ENCODE results near the gene GLI3. TPM values are rescaled to one million over a fixed set of nuclear protein-coding genes. Genes with fewer than 3 reads are reported as not detected.

GLI3 gene
- total and polyA plus RNA-seq, 2 experiments from 2014 or later = 4.0 to 5.2 TPM

DNA sequence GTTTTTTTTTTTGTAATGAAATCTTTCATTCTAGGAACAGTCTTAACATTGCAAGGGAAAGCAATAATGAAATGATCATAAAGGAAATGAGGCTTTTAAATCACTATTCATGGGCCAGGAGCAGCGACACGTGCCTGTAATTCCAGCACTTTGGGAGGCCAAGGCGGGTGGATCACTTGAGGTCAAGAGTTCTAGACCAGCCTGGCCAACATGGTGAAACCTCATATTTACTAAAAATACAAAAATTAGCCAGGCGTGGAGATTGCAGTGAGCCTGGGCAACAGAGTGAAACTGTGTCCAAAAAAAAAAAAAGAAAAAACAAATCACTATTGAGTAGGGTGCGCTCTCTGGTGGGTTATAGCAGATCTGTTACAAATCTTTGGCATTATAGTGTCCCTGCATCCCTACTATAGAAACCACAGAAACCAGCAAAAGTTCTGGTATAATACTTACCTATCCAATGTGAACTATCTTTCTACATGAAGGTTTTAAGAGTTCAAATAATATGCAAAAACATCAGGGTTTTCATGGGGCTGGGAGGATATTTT is 72.1 kb downstream of the GLI3 start:
- H2AFZ ChIP-seq = no peak overlapping the region
- peaks cover 12% of the 10 kb centered on the region for H3K4me1 ChIP-seq (ENCODE audit: insufficient read depth)
- DNase-seq = no peak
- WGBS, 2 experiments (ENCODE audit: low coverage in 1 of 2, low lambda C conversion rate in 2 of 2, missing lambda C conversion rate in 2 of 2) = 84 to 86% methylated on average over 5 of the region's 5 CpGs
- TF ChIP-seq EZH2 (IDR thresholded peaks at IDR 0.05; ENCODE audit: insufficient read depth, poor library complexity, severe bottlenecking) = no peak
- no peak for TF ChIP-seq EZH2phosphoT487 (IDR thresholded peaks at IDR 0.05; ENCODE audit: insufficient read depth, low read depth)
- H3K4me2 ChIP-seq (ENCODE audit: unreplicated experiment) = no peak overlapping the region
- H3K4me3 ChIP-seq = no peak overlapping the region
- H3K79me2 ChIP-seq (ENCODE audit: insufficient read depth) = peaks cover 6% of the 10 kb centered on the region; the same call in 1 of the 2 replicates
- H3K36me3 ChIP-seq (ENCODE audit: low read depth) = no peaks in the 10 kb centered on the region
- no peaks in the 10 kb centered on the region for H3K9me3 ChIP-seq (ENCODE audit: low read depth)
- H3F3A ChIP-seq (ENCODE audit: insufficient read depth) = no peaks in the 10 kb centered on the region
- H4K20me1 ChIP-seq (ENCODE audit: insufficient read depth) = no peaks in the 10 kb centered on the region
- no peak overlapping the region for H3K9ac ChIP-seq
- no peaks in the 10 kb centered on the region for H3K27me3 ChIP-seq (replicated peaks; ENCODE audit: insufficient read depth)
- H3K27ac ChIP-seq = no peak overlapping the region
- in situ Hi-C loops (cut with MboI) = no loop called here
- H3K9me2 ChIP-seq (ENCODE audit: insufficient read depth) = no peaks in the 10 kb centered on the region

DNA sequence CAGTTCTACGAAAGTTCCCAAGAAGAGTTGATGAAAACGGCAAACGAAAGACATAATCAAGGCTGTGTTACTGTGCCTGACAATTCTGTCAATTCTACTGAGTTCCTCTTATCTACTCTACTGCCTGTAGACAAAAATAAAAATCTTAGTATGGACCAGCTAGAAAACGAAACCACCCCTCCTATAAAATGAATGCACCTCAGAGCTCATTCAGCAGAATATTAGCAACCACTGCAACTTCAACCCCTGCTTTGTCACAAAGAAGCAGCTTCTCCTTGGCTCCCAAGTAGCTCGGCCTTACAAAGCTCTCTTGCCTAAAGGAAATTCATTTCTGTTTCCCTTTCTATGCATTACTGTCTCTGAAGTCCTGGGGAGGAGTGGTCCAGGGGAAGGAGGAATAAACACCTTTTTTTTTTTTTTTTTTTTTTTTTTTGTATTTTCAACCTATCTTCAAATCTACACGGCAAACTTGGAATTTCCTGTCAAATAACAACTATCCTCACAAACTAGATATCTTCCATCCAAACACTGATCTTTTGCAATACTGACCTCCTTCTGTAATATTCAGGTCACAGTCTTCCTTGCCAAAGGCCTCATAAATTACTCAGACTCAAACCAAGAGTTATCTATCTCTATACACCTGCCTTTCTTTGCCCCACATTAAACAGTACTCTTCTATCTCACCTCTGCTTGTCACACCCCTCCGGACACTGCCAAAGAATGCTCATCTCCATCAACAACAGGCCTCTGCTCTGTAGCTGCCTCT is 74.3 kb downstream of the GLI3 start:
- no peaks in the 10 kb centered on the region for H3K36me3 ChIP-seq (ENCODE audit: low read depth)
- H3K27ac ChIP-seq = no peak overlapping the region
- H3K4me3 ChIP-seq = no peak overlapping the region
- DNase-seq = no peak
- peaks cover 9% of the 10 kb centered on the region; the same call in 1 of the 2 replicates for H3K79me2 ChIP-seq (ENCODE audit: insufficient read depth)
- H3K9me3 ChIP-seq (ENCODE audit: low read depth) = no peaks in the 10 kb centered on the region
- H3K27me3 ChIP-seq (replicated peaks; ENCODE audit: insufficient read depth) = no peaks in the 10 kb centered on the region
- H3K9me2 ChIP-seq (ENCODE audit: insufficient read depth) = no peaks in the 10 kb centered on the region
- in situ Hi-C loops (cut with MboI) = no loop called here
- H3K9ac ChIP-seq = no peak overlapping the region
- H3K4me2 ChIP-seq (ENCODE audit: unreplicated experiment) = no peak overlapping the region
- TF ChIP-seq EZH2 (IDR thresholded peaks at IDR 0.05; ENCODE audit: insufficient read depth, poor library complexity, severe bottlenecking) (no peak), EZH2phosphoT487 (IDR thresholded peaks at IDR 0.05; ENCODE audit: insufficient read depth, low read depth) (no peak)
- no peak overlapping the region for H2AFZ ChIP-seq
- no peaks in the 10 kb centered on the region for H3F3A ChIP-seq (ENCODE audit: insufficient read depth)
- WGBS, 2 experiments (ENCODE audit: low coverage in 1 of 2, low lambda C conversion rate in 2 of 2, missing lambda C conversion rate in 2 of 2) = 80 to 87% methylated on average over 7 of the region's 7 CpGs
- peaks cover 19% of the 10 kb centered on the region for H3K4me1 ChIP-seq (ENCODE audit: insufficient read depth)
- H4K20me1 ChIP-seq (ENCODE audit: insufficient read depth) = no peaks in the 10 kb centered on the region

DNA sequence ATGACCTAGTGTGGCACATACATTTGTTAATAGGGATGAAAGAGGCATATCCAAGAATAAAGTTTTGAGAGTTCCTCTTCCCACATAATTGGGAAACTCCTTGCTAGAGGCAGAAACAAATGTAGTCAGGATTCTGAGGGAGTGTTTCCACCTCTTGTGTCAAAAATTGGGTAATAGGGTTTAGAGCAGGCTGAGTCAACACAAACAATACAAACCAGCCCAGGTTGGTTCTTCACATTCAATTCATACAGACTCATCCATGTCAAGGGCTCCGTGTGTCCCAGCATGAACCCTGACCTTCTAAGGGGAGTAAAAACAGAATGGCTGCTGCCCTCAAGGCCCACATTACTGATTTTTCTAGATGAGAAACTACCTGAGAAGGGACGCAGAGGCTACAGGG is 75.3 kb downstream of the GLI3 start:
- TF ChIP-seq EZH2 (IDR thresholded peaks at IDR 0.05; ENCODE audit: insufficient read depth, poor library complexity, severe bottlenecking) (no peak), EZH2phosphoT487 (IDR thresholded peaks at IDR 0.05; ENCODE audit: insufficient read depth, low read depth) (no peak)
- H3F3A ChIP-seq (ENCODE audit: insufficient read depth) = peaks cover under 1% of the 10 kb centered on the region; the same call in 1 of the 2 replicates
- no peak overlapping the region for H3K9ac ChIP-seq
- H3K79me2 ChIP-seq (ENCODE audit: insufficient read depth) = peaks cover 9% of the 10 kb centered on the region; the same call in 1 of the 2 replicates
- peak overlapping the region; percentile 23; the same call in 1 of the 2 replicates for H3K27ac ChIP-seq
- 65 to 67% methylated on average over 2 of the region's 2 CpGs for WGBS, 2 experiments (ENCODE audit: low coverage in 1 of 2, low lambda C conversion rate in 2 of 2, missing lambda C conversion rate in 2 of 2)
- H4K20me1 ChIP-seq (ENCODE audit: insufficient read depth) = no peaks in the 10 kb centered on the region
- no peaks in the 10 kb centered on the region for H3K9me3 ChIP-seq (ENCODE audit: low read depth)
- no peaks in the 10 kb centered on the region for H3K27me3 ChIP-seq (replicated peaks; ENCODE audit: insufficient read depth)
- H3K4me1 ChIP-seq (ENCODE audit: insufficient read depth) = peaks cover 19% of the 10 kb centered on the region
- no peaks in the 10 kb centered on the region for H3K36me3 ChIP-seq (ENCODE audit: low read depth)
- in situ Hi-C loops (cut with MboI) = no loop called here
- DNase-seq = peak; percentile 81
- H3K9me2 ChIP-seq (ENCODE audit: insufficient read depth) = no peaks in the 10 kb centered on the region
- no peak overlapping the region for H3K4me3 ChIP-seq
- no peak overlapping the region for H3K4me2 ChIP-seq (ENCODE audit: unreplicated experiment)
- H2AFZ ChIP-seq = no peak overlapping the region

DNA sequence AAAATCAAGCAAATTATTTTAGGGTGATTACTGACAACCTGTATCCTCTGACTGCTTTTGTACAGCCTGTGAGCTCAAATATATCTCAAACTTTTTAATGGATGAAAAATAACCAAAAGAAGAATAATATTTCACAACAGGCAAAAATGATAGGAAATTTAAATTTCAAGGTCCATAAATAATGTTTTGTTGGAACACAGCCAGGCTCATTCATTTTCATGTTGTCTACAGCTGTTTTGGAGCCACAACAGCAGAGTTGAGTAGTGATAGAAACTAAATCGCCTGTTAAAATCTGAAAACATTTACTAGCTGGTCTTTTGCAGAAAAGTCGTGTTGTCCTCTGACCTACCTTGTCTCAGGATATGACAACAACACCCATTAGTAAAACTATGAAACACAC is 75.9 kb downstream of the GLI3 start:
- Histone ChIP-seq H3K4me3 (no peak overlapping the region), H3K9ac (no peak overlapping the region), H3K27ac (0 out of 2 replicates have a peak overlapping the region, but pooled peaks have one; percentile 23), H3K9me3 (ENCODE audit: low read depth) (no peaks in the 10 kb centered on the region), H3K79me2 (ENCODE audit: insufficient read depth) (peaks cover 9% of the 10 kb centered on the region; the same call in 1 of the 2 replicates), H3K4me2 (ENCODE audit: unreplicated experiment) (no peak overlapping the region), H3F3A (ENCODE audit: insufficient read depth) (peaks cover 7% of the 10 kb centered on the region; the same call in 1 of the 2 replicates), H2AFZ (no peak overlapping the region), H3K36me3 (ENCODE audit: low read depth) (no peaks in the 10 kb centered on the region), H3K4me1 (ENCODE audit: insufficient read depth) (peaks cover 25% of the 10 kb centered on the region), H4K20me1 (ENCODE audit: insufficient read depth) (no peaks in the 10 kb centered on the region), H3K27me3 (replicated peaks; ENCODE audit: insufficient read depth) (no peaks in the 10 kb centered on the region), H3K9me2 (ENCODE audit: insufficient read depth) (no peaks in the 10 kb centered on the region)
- 23 to 25% methylated on average over 2 of the region's 2 CpGs for WGBS, 2 experiments (ENCODE audit: low coverage in 1 of 2, low lambda C conversion rate in 2 of 2, missing lambda C conversion rate in 2 of 2)
- in situ Hi-C loops (cut with MboI) = no loop called here
- TF ChIP-seq EZH2 (IDR thresholded peaks at IDR 0.05; ENCODE audit: insufficient read depth, poor library complexity, severe bottlenecking) = no peak
- no peak for TF ChIP-seq EZH2phosphoT487 (IDR thresholded peaks at IDR 0.05; ENCODE audit: insufficient read depth, low read depth)
- DNase-seq = no peak

Data from GM23248 (cell line).